Prostate gland (tissue), 2 donors: ENCODE measurements around the gene CYBC1. TPM values are rescaled to one million over a fixed set of nuclear protein-coding genes. Genes with fewer than 3 reads are reported as not detected.

Experiments
- DNase-seq: peaks from one replicate; pipeline ENCODE4 v3.0.0-alpha.2; 2019; ENCODE audit warnings: low spot score
- H3K27ac ChIP-seq, 2 donors: fragments of 200-600 bp; sonication (generic); 2 replicates each; pipeline ENCODE4 v1.5.1; 2017 to 2019
- H3K27me3 ChIP-seq: fragments of 200-600 bp; sonication (generic); replicated peaks from 2 replicates; pipeline ENCODE4 v1.5.1; 2019; ENCODE audit not compliant: insufficient read depth
- H3K36me3 ChIP-seq, 2 donors: fragments of 200-600 bp; sonication (generic); 1 replicate in 1 of 2; 2 replicates in 1 of 2; pipeline versions ENCODE4 v1.5.1 to v1.8.1; 2017 to 2019
- H3K4me1 ChIP-seq: fragments of 200-600 bp; sonication (generic); replicated peaks from 2 replicates; pipeline ENCODE4 v1.5.1; 2019
- H3K4me3 ChIP-seq, 2 donors: fragments of 200-600 bp; sonication (generic); 2 replicates each; pipeline ENCODE4 v1.5.1; 2017 to 2019
- H3K9me3 ChIP-seq: fragments of 200-600 bp; sonication (generic); 2 replicates; pipeline ENCODE4 v1.5.1; 2017
- CTCF ChIP-seq, 4 experiments: fragments of 200-600 bp in 2 of 4; fragments of 450-650 bp in 2 of 4; sonication (generic) in 2 of 4; IDR thresholded peaks; 1 replicate in 3 of 4; 2 replicates in 1 of 4; pipeline ENCODE4 v1.5.1; 2016 to 2019; ENCODE audit warnings: antibody characterized with exemption in 4 of 4, mild to moderate bottlenecking in 2 of 4, moderate library complexity in 2 of 4
- POLR2A ChIP-seq: fragments of 450-650 bp; IDR thresholded peaks from one replicate; pipeline ENCODE4 v1.6.1; 2016; ENCODE audit warnings: antibody characterized with exemption, mild to moderate bottlenecking
- POLR2AphosphoS5 ChIP-seq: sonication (generic); formaldehyde crosslinking; IDR thresholded peaks from one replicate; pipeline ENCODE4 v1.6.1; 2017; ENCODE audit warnings: antibody characterized with exemption
- WGBS: methylation state at CpG from one replicate; pipeline ENCODE4 v1.1.5; 2018; 5-methylcytosine and 5-hydroxymethylcytosine counted together
- intact Hi-C: fragments of 100-400 bp; cut with DNase I; formaldehyde crosslinking; loops from one replicate; pipeline ENCODE4 v1.14.2; 2022
- total RNA-seq, 2 donors: library from RNA; depleted of rRNA; stranded (reverse); fragments of >200 nt; gene quantifications; one replicate each; pipeline ENCODE4 v1.1.0, GENCODE V29; 2016

CYBC1 gene
- total RNA-seq, 2 donors from 2014 or later = 74.3 to 81.8 TPM

DNA sequence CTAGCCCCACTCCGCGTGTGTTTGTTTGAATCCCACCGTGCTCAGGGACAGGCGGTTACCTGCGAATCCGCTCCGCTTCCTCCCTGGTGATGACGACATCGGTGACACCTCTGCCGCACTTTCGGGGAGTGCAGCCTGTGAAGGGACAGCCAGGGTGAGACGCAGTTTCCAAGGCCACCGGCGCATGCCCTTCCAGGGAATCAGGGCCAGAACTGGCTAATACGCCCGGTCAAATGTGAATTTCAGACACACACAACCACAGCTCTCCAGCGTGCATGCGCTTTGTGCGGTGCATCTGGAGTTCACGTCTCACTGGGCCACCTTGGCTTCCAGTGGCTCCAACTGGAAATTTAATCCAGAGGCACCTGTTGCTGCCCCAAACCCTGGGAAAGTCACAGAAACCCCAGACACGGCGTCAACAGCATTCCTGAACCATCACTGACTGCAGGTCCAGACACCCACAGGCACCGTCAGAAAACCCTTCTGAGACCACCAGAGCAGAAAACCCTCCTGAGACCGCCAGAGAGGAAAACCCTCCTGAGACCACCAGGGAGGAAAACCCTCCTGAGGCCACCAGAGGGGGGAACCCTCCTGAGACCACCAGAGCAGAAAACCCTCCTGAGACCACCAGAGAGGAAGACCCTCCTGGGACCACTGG is 39.0 kb downstream of the CYBC1 start:
- DNase-seq = no peak
- no peak overlapping the region for H3K4me3 ChIP-seq
- H3K9me3 ChIP-seq = no peaks in the 10 kb centered on the region
- H3K27me3 ChIP-seq = no peaks in the 10 kb centered on the region
- intact Hi-C loops = loop anchor here (10.0 kb wide), 1 partner anchor 207 kb away; no protein-coding TSS in a partner anchor
- H3K36me3 ChIP-seq = no peaks in the 10 kb centered on the region
- TF ChIP-seq POLR2A = no peak
- TF ChIP-seq CTCF (IDR thresholded peaks at IDR 0.05) = no peak
- TF ChIP-seq POLR2AphosphoS5 = no peak
- no peak overlapping the region for H3K27ac ChIP-seq
- peaks cover 6% of the 10 kb centered on the region for H3K4me1 ChIP-seq
- WGBS = 93% methylated on average over 24 of the region's 24 CpGs

GRCh38 chr17:82410014-82410716 is 40.4 kb downstream of the CYBC1 start:
- Histone ChIP-seq H3K9me3 (no peaks in the 10 kb centered on the region), H3K27me3 (no peaks in the 10 kb centered on the region), H3K27ac (no peak overlapping the region), H3K4me3 (no peak overlapping the region), H3K4me1 (peaks cover 6% of the 10 kb centered on the region), H3K36me3 (no peaks in the 10 kb centered on the region)
- intact Hi-C loops = loop anchor here (10.0 kb wide), 1 partner anchor 205 kb away; no protein-coding TSS in a partner anchor
- DNase-seq = no peak
- TF ChIP-seq POLR2AphosphoS5 (no peak), CTCF (IDR thresholded peaks at IDR 0.05) (no peak)
- 94% methylated on average over 14 of the region's 14 CpGs for WGBS

DNA sequence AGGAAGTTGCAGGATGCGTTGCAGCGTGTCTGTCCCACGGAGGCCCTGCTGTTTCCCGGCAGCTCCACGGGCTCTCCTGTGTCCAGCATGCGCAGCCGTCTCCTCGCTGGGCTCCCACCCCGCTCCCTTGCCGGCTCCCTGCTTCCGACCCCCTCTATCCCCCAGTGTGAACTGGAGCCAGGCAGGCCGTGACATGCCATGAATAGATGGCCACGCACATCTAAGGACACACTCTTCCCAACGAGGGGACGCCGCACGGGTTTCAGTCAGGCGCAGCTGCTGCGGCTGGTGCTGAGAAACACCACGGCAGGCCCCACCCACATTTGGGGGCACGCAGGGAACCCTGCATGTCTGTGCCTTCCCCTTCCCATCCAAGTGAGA is 41.6 kb downstream of the CYBC1 start:
- H3K27ac ChIP-seq = no peak overlapping the region
- WGBS = 81% methylated on average over 21 of the region's 21 CpGs
- intact Hi-C loops = no loop called here
- H3K27me3 ChIP-seq = no peaks in the 10 kb centered on the region
- no peak for DNase-seq
- no peaks in the 10 kb centered on the region for H3K9me3 ChIP-seq
- peaks cover 0 to 4% of the 10 kb centered on the region in 2 donors for H3K36me3 ChIP-seq
- H3K4me3 ChIP-seq = no peak overlapping the region
- TF ChIP-seq CTCF (IDR thresholded peaks at IDR 0.05) (no peak), POLR2A (no peak), POLR2AphosphoS5 (no peak)
- no peaks in the 10 kb centered on the region for H3K4me1 ChIP-seq

- 86% methylated on average over 15 of the region's 15 CpGs for WGBS
- intact Hi-C loops = no loop called here
- Histone ChIP-seq H3K4me3 (no peak overlapping the region), H3K27me3 (no peaks in the 10 kb centered on the region), H3K36me3 (peaks cover 0 to 9% of the 10 kb centered on the region in 2 donors), H3K9me3 (no peaks in the 10 kb centered on the region), H3K27ac (no peak overlapping the region), H3K4me1 (no peaks in the 10 kb centered on the region)
- DNase-seq = no peak
- TF ChIP-seq POLR2AphosphoS5 = no peak
- no peak for TF ChIP-seq CTCF (IDR thresholded peaks at IDR 0.05)
- no peak for TF ChIP-seq POLR2A
These were observed 42.1 kb downstream of the CYBC1 start for GRCh38 chr17:82408288-82408937.
